ENCODE measurements around the gene ERC2.

ERC2 gene

GRCh38 chr3:56365905-56366640 is 102.2 kb downstream of the ERC2 start:
- H3K9ac ChIP-seq (ENCODE audit: low read depth, low read length), result no peak overlapping the region
- H3K4me3 ChIP-seq (ENCODE audit: low read length), result no peak overlapping the region
- no peaks in the 10 kb centered on the region for H3K27me3 ChIP-seq (ENCODE audit: insufficient read depth, low read length)
- H3K36me3 ChIP-seq (ENCODE audit: insufficient read depth, low read depth, low read length), result no peaks in the 10 kb centered on the region
- peaks cover 9% of the 10 kb centered on the region; the same call in 1 of the 2 replicates for H3K4me1 ChIP-seq (ENCODE audit: insufficient read depth, low read length)
- H3K27ac ChIP-seq (ENCODE audit: low read length), result no peak overlapping the region
- no peaks in the 10 kb centered on the region for H3K9me3 ChIP-seq (ENCODE audit: insufficient read depth, low read depth, low read length)

GRCh38 chr3:56364665-56365064 is 103.6 kb downstream of the ERC2 start:
- Histone ChIP-seq H3K9ac (ENCODE audit: low read depth, low read length) (no peak overlapping the region), H3K4me1 (ENCODE audit: insufficient read depth, low read length) (peaks cover 9% of the 10 kb centered on the region; the same call in 1 of the 2 replicates)

DNA sequence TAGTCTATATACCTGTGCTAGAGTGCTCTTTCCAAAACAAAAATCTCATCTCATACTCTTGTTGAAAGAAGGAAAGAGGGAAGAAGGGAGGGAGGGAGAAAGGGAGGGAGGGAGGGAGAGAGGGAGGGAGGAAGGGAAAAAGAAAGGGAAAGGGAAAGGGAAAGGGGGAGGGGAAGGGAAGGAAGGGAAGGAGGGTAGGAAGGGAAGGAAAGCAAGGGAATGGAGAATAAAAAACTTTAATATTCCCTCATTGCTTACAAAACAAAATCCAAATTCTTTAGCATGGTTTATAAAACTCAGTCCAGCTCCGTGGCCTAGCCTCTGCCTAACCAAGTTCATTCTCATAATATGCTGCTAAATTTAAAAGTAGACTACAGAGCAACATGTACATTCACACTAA is 104.5 kb downstream of the ERC2 start:
- H3K9ac ChIP-seq (ENCODE audit: low read depth, low read length), result no peak overlapping the region
- H3K9me3 ChIP-seq (ENCODE audit: insufficient read depth, low read depth, low read length), result no peaks in the 10 kb centered on the region
- H3K4me1 ChIP-seq (ENCODE audit: insufficient read depth, low read length), result peaks cover 9% of the 10 kb centered on the region; the same call in 1 of the 2 replicates
- H3K27ac ChIP-seq (ENCODE audit: low read length), result no peak overlapping the region
- H3K4me3 ChIP-seq (ENCODE audit: low read length), result no peak overlapping the region
- no peaks in the 10 kb centered on the region for H3K36me3 ChIP-seq (ENCODE audit: insufficient read depth, low read depth, low read length)
- H3K27me3 ChIP-seq (ENCODE audit: insufficient read depth, low read length), result no peaks in the 10 kb centered on the region

More at GRCh38 chr3:56364665-56365064, 103.6 kb downstream of the ERC2 start:
- Histone ChIP-seq H3K27me3 (ENCODE audit: insufficient read depth, low read length) (no peaks in the 10 kb centered on the region), H3K9me3 (ENCODE audit: insufficient read depth, low read depth, low read length) (no peaks in the 10 kb centered on the region), H3K4me3 (ENCODE audit: low read length) (no peak overlapping the region), H3K27ac (ENCODE audit: low read length) (no peak overlapping the region), H3K36me3 (ENCODE audit: insufficient read depth, low read depth, low read length) (no peaks in the 10 kb centered on the region)

DNA sequence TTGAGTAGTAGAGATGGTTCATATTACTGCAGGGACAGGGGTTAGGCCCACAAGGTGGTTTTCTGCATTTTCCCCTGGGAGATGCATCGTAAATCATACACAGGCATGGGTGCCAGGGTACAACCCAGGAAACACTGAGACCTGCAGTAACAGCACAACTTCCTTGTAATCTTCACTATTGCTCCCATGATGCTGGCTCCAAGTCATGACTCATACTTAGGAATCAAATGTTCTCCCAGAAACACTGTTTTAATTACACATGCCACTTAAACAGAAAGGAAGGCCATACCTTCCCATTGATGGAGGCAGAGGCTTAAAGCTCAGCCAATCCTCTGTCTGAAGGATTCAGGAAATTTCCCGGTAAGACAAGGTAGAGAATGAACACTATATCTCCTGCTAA is 106.5 kb downstream of the ERC2 start:
- Histone ChIP-seq H3K36me3 (ENCODE audit: insufficient read depth, low read depth, low read length) (no peaks in the 10 kb centered on the region), H3K27ac (ENCODE audit: low read length) (no peak overlapping the region), H3K27me3 (ENCODE audit: insufficient read depth, low read length) (no peaks in the 10 kb centered on the region), H3K9me3 (ENCODE audit: insufficient read depth, low read depth, low read length) (no peaks in the 10 kb centered on the region), H3K4me3 (ENCODE audit: low read length) (no peak overlapping the region), H3K9ac (ENCODE audit: low read depth, low read length) (no peak overlapping the region), H3K4me1 (ENCODE audit: insufficient read depth, low read length) (peaks cover 9% of the 10 kb centered on the region; the same call in 1 of the 2 replicates)

GRCh38 chr3:56357266-56357665 is 111.0 kb downstream of the ERC2 start:
- Histone ChIP-seq H3K9me3 (ENCODE audit: insufficient read depth, low read depth, low read length) (no peaks in the 10 kb centered on the region), H3K9ac (ENCODE audit: low read depth, low read length) (no peak overlapping the region), H3K27me3 (ENCODE audit: insufficient read depth, low read length) (no peaks in the 10 kb centered on the region), H3K4me1 (ENCODE audit: insufficient read depth, low read length) (peaks cover 17% of the 10 kb centered on the region; the same call in 1 of the 2 replicates), H3K27ac (ENCODE audit: low read length) (no peak overlapping the region), H3K4me3 (ENCODE audit: low read length) (no peak overlapping the region), H3K36me3 (ENCODE audit: insufficient read depth, low read depth, low read length) (no peaks in the 10 kb centered on the region)

- no peak overlapping the region for H3K27ac ChIP-seq (ENCODE audit: low read length)
- no peak overlapping the region for H3K9ac ChIP-seq (ENCODE audit: low read depth, low read length)
- no peaks in the 10 kb centered on the region for H3K36me3 ChIP-seq (ENCODE audit: insufficient read depth, low read depth, low read length)
- H3K9me3 ChIP-seq (ENCODE audit: insufficient read depth, low read depth, low read length), result no peaks in the 10 kb centered on the region
- peaks cover 17% of the 10 kb centered on the region; the same call in 1 of the 2 replicates for H3K4me1 ChIP-seq (ENCODE audit: insufficient read depth, low read length)
- H3K4me3 ChIP-seq (ENCODE audit: low read length), result no peak overlapping the region
- H3K27me3 ChIP-seq (ENCODE audit: insufficient read depth, low read length), result no peaks in the 10 kb centered on the region
Observed at GRCh38 chr3:56356808-56357207, 111.5 kb downstream of the ERC2 start.

DNA sequence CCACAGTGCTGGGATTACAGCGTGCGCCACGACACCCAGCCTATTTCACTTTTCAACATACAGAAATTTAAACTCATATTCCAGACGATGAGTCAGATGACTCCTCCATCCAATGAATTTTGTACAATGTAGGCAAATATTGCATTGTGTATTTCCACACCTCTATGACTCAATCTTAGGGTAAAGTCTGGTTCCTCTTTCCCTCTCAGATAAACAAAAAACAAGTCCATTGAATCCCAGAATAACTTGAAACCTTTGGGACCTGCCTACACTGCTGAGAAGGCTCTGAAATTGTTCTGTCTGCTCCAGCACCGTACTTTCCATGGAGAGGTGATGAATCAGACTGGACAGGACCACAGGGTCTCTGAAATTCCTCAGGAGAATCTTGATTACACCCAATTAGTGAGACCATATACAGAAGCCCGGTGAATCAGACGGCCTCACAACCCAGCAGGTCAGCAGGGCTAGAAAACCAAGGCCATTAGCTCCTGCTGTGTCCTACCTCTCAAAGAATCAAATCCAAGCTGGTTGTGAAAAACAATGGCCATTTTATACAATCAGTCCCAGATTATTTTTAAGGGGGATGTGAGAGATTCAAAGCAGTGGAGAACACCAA is 112.6 kb downstream of the ERC2 start:
- Histone ChIP-seq H3K36me3 (ENCODE audit: insufficient read depth, low read depth, low read length) (no peaks in the 10 kb centered on the region), H3K9ac (ENCODE audit: low read depth, low read length) (no peak overlapping the region)

GRCh38 chr3:56351537-56351936 is 116.7 kb downstream of the ERC2 start:
- Histone ChIP-seq H3K9me3 (ENCODE audit: insufficient read depth, low read depth, low read length) (no peaks in the 10 kb centered on the region), H3K36me3 (ENCODE audit: insufficient read depth, low read depth, low read length) (no peaks in the 10 kb centered on the region), H3K9ac (ENCODE audit: low read depth, low read length) (no peak overlapping the region), H3K4me3 (ENCODE audit: low read length) (no peak overlapping the region), H3K4me1 (ENCODE audit: insufficient read depth, low read length) (peaks cover 12% of the 10 kb centered on the region; the same call in 1 of the 2 replicates), H3K27me3 (ENCODE audit: insufficient read depth, low read length) (no peaks in the 10 kb centered on the region), H3K27ac (ENCODE audit: low read length) (no peak overlapping the region)

More for the DNA sequence above, 112.6 kb downstream of the ERC2 start:
- no peak overlapping the region for H3K27ac ChIP-seq (ENCODE audit: low read length)
- no peak overlapping the region for H3K4me3 ChIP-seq (ENCODE audit: low read length)
- H3K4me1 ChIP-seq (ENCODE audit: insufficient read depth, low read length), result peaks cover 17% of the 10 kb centered on the region; the same call in 1 of the 2 replicates
- no peaks in the 10 kb centered on the region for H3K27me3 ChIP-seq (ENCODE audit: insufficient read depth, low read length)
- no peaks in the 10 kb centered on the region for H3K9me3 ChIP-seq (ENCODE audit: insufficient read depth, low read depth, low read length)

DNA sequence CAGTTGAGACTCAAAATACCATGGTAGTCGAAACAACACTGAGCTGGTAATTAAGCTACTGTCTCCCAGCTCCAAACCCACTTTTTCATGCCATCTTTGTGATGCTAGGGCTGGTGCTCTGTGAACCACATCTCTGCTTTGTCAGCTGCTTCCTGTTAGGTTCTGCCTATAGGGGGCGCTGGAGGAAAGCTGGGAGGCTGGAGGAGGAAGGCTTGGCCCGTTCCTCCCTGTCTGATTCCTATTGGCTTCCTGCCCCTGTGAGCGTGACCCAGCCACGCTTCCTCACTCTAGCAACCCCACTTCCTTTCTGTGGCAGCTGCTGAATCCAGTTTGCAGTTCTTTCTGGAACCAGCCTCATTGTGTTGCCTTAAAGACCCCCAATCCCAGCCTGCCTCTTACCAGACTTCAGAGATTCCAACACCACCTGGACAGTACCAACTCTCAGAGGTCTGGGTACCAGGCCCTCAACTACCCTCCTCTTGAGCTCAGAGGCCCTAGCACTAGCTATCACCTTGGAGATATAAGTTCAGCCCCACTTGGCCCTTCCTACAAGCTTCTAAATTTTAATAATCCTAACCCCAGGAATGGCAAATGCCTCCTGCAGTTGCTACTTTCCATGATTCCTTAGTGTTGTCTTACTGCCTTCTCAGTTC is 120.9 kb downstream of the ERC2 start:
- Histone ChIP-seq H3K9me3 (ENCODE audit: insufficient read depth, low read depth, low read length) (no peaks in the 10 kb centered on the region), H3K27me3 (ENCODE audit: insufficient read depth, low read length) (no peaks in the 10 kb centered on the region), H3K4me3 (ENCODE audit: low read length) (no peak overlapping the region), H3K4me1 (ENCODE audit: insufficient read depth, low read length) (no peaks in the 10 kb centered on the region), H3K27ac (ENCODE audit: low read length) (no peak overlapping the region), H3K9ac (ENCODE audit: low read depth, low read length) (no peak overlapping the region), H3K36me3 (ENCODE audit: insufficient read depth, low read depth, low read length) (no peaks in the 10 kb centered on the region)

- Histone ChIP-seq H3K36me3 (ENCODE audit: insufficient read depth, low read depth, low read length) (no peaks in the 10 kb centered on the region), H3K4me3 (ENCODE audit: low read length) (no peak overlapping the region), H3K4me1 (ENCODE audit: insufficient read depth, low read length) (no peaks in the 10 kb centered on the region), H3K9me3 (ENCODE audit: insufficient read depth, low read depth, low read length) (no peaks in the 10 kb centered on the region), H3K27ac (ENCODE audit: low read length) (no peak overlapping the region), H3K9ac (ENCODE audit: low read depth, low read length) (no peak overlapping the region), H3K27me3 (ENCODE audit: insufficient read depth, low read length) (no peaks in the 10 kb centered on the region)
Observed at GRCh38 chr3:56342475-56342874, 125.8 kb downstream of the ERC2 start.

GRCh38 chr3:56339671-56340070 is 128.6 kb downstream of the ERC2 start:
- H3K9me3 ChIP-seq (ENCODE audit: insufficient read depth, low read depth, low read length), result no peaks in the 10 kb centered on the region
- no peak overlapping the region for H3K4me3 ChIP-seq (ENCODE audit: low read length)
- no peaks in the 10 kb centered on the region for H3K4me1 ChIP-seq (ENCODE audit: insufficient read depth, low read length)
- H3K36me3 ChIP-seq (ENCODE audit: insufficient read depth, low read depth, low read length), result no peaks in the 10 kb centered on the region
- no peaks in the 10 kb centered on the region for H3K27me3 ChIP-seq (ENCODE audit: insufficient read depth, low read length)
- no peak overlapping the region for H3K27ac ChIP-seq (ENCODE audit: low read length)
- H3K9ac ChIP-seq (ENCODE audit: low read depth, low read length), result no peak overlapping the region

- Histone ChIP-seq H3K4me3 (ENCODE audit: low read length) (no peak overlapping the region), H3K27ac (ENCODE audit: low read length) (no peak overlapping the region), H3K9ac (ENCODE audit: low read depth, low read length) (no peak overlapping the region)
Observed at GRCh38 chr3:56339244-56339643, 129.0 kb downstream of the ERC2 start.

More at GRCh38 chr3:56339244-56339643, 129.0 kb downstream of the ERC2 start:
- Histone ChIP-seq H3K9me3 (ENCODE audit: insufficient read depth, low read depth, low read length) (no peaks in the 10 kb centered on the region), H3K27me3 (ENCODE audit: insufficient read depth, low read length) (no peaks in the 10 kb centered on the region), H3K36me3 (ENCODE audit: insufficient read depth, low read depth, low read length) (no peaks in the 10 kb centered on the region), H3K4me1 (ENCODE audit: insufficient read depth, low read length) (no peaks in the 10 kb centered on the region)

Measured in iPS-20b (cell line).